OCI-LY1 (cell line): ENCODE measurements around the gene EXTL2.
"Not testable (repeated sequence)": the region's sequence is repeated elsewhere in the genome, so short reads cannot be mapped to it uniquely, and the experiment has no call there.

Source experiments
- CTCF ChIP-seq: fragments of 200-600 bp; sonication (generic), shearing (Covaris generic); IDR thresholded peaks from 2 replicates; pipeline ENCODE4 v1.5.1; 2017; ENCODE audit warnings: mild to moderate bottlenecking, antibody characterized with exemption, low read length, moderate library complexity, mixed read lengths
- EZH2 ChIP-seq: fragments of 200-600 bp; sonication (generic), shearing (Covaris generic); IDR thresholded peaks from 2 replicates; pipeline ENCODE4 v1.8.0; 2017; ENCODE audit warnings: borderline replicate concordance, mixed run types, mild to moderate bottlenecking, antibody characterized with exemption, low read length, moderate library complexity, mixed read lengths

- not testable (repeated sequence) for TF ChIP-seq CTCF, EZH2
Observed at GRCh38 chr1:100889007-100889406, 5.6 kb downstream of the EXTL2 start.
